Mesendoderm (in vitro differentiated cells): ENCODE measurements around the gene NUTM2E.
"Not testable (repeated sequence)": the region's sequence is repeated elsewhere in the genome, so short reads cannot be mapped to it uniquely, and the experiment has no call there.

Experiments used
- DNase-seq: peaks from one replicate; pipeline ENCODE4 v3.0.0; 2013
- H2AK5ac ChIP-seq: 2 replicates; pipeline ENCODE4 v1.6.1; 2013; ENCODE audit warnings: low read length, inconsistent platforms
- H2BK120ac ChIP-seq: 2 replicates; pipeline ENCODE4 v1.6.1; 2013; ENCODE audit warnings: low read depth, mild to moderate bottlenecking, low read length, moderate library complexity, mixed read lengths
- H2BK15ac ChIP-seq: replicated peaks from 2 replicates; pipeline ENCODE4 v1.6.1; 2013; ENCODE audit warnings: low read depth, mild to moderate bottlenecking, moderate library complexity
- H2BK5ac ChIP-seq: 2 replicates; pipeline ENCODE4 v1.6.1; 2013; ENCODE audit warnings: low read length, inconsistent platforms
- H3K18ac ChIP-seq: 2 replicates; pipeline ENCODE4 v1.6.1; 2013; ENCODE audit warnings: mild to moderate bottlenecking, low read length, mixed read lengths
- H3K23ac ChIP-seq: one replicate; pipeline ENCODE4 v1.6.1; 2013; ENCODE audit warnings: low read length
- H3K27ac ChIP-seq: 2 replicates; pipeline ENCODE4 v1.5.1; 2013; ENCODE audit warnings: low read depth, mild to moderate bottlenecking, inconsistent platforms, low read length, moderate library complexity
- H3K27me3 ChIP-seq: 2 replicates; pipeline ENCODE4 v1.6.1; 2013; ENCODE audit warnings: low read length, control low read depth, mild to moderate bottlenecking, inconsistent platforms; ENCODE audit not compliant: insufficient read depth, poor library complexity
- H3K36me3 ChIP-seq: 2 replicates; pipeline ENCODE4 v1.6.1; 2013; ENCODE audit warnings: low read length, inconsistent platforms; ENCODE audit not compliant: control insufficient read depth, insufficient read depth
- H3K4ac ChIP-seq: one replicate; pipeline ENCODE4 v1.6.1; 2013; ENCODE audit warnings: low read depth, mild to moderate bottlenecking, low read length, moderate library complexity
- H3K4me1 ChIP-seq: 2 replicates; pipeline ENCODE4 v1.6.1; 2013; ENCODE audit warnings: low read depth, low read length, inconsistent platforms; ENCODE audit not compliant: control insufficient read depth
- H3K4me2 ChIP-seq: 2 replicates; pipeline ENCODE4 v1.6.1; 2013; ENCODE audit warnings: low read length
- H3K4me3 ChIP-seq: 2 replicates; pipeline ENCODE4 v1.5.1; 2013; ENCODE audit warnings: mild to moderate bottlenecking, low read length
- H3K56ac ChIP-seq: one replicate; pipeline ENCODE4 v1.6.1; 2013; ENCODE audit warnings: low read length
- H3K79me1 ChIP-seq: 2 replicates; pipeline ENCODE4 v1.6.1; 2013; ENCODE audit warnings: low read length, inconsistent platforms
- H3K79me2 ChIP-seq: 2 replicates; pipeline ENCODE4 v1.6.1; 2013; ENCODE audit warnings: mild to moderate bottlenecking, low read length; ENCODE audit not compliant: control insufficient read depth, insufficient read depth
- H3K9ac ChIP-seq: 2 replicates; pipeline ENCODE4 v1.6.1; 2013; ENCODE audit warnings: low read length, inconsistent platforms
- H4K5ac ChIP-seq: one replicate; pipeline ENCODE4 v1.6.1; 2013; ENCODE audit warnings: low read length
- H4K8ac ChIP-seq: one replicate; pipeline ENCODE4 v1.6.1; 2013; ENCODE audit warnings: low read depth, mild to moderate bottlenecking, control low read depth, low read length, moderate library complexity
- WGBS: extraction: QIAGEN DNeasy Blood & Tissue Kit; methylation state at CpG from one replicate; pipeline ENCODE4 v1.1.7; 2013; ENCODE audit warnings: low lambda C conversion rate, missing lambda C conversion rate; ENCODE audit not compliant: insufficient coverage; ENCODE audit errors: extremely low coverage; 5-methylcytosine and 5-hydroxymethylcytosine counted together

NUTM2E gene

GRCh38 chr10:79816290-79816689 lies 10.2 kb upstream of the NUTM2E start:
- not testable (repeated sequence) for H3K4me3 ChIP-seq, DNase-seq

GRCh38 chr10:79823387-79823786 lies 3.2 kb upstream of the NUTM2E start:
- H4K8ac ChIP-seq, DNase-seq, H3K27me3 ChIP-seq, H4K5ac ChIP-seq, H3K4ac ChIP-seq, H3K56ac ChIP-seq, H3K4me1 ChIP-seq, H2BK120ac ChIP-seq, H3K79me2 ChIP-seq, H2BK15ac ChIP-seq, H3K18ac ChIP-seq, H2BK5ac ChIP-seq, H3K23ac ChIP-seq, H2AK5ac ChIP-seq, H3K9ac ChIP-seq, H3K36me3 ChIP-seq, H3K79me1 ChIP-seq, H3K4me3 ChIP-seq, H3K27ac ChIP-seq, H3K4me2 ChIP-seq: not testable (repeated sequence)
- no CpG with 5 or more reads among the region's 6 CpGs for whole genome bisulfite sequencing

More at GRCh38 chr10:79816290-79816689, 10.2 kb upstream of the NUTM2E start:
- not testable (repeated sequence) for H2BK15ac ChIP-seq, H4K5ac ChIP-seq, H3K4me1 ChIP-seq, H3K27me3 ChIP-seq, H3K9ac ChIP-seq, H2AK5ac ChIP-seq, H3K27ac ChIP-seq, H2BK5ac ChIP-seq, H2BK120ac ChIP-seq, H4K8ac ChIP-seq, H3K79me1 ChIP-seq, H3K4ac ChIP-seq, H3K36me3 ChIP-seq, H3K23ac ChIP-seq, H3K79me2 ChIP-seq, H3K4me2 ChIP-seq, H3K18ac ChIP-seq, H3K56ac ChIP-seq
- no CpG with 5 or more reads among the region's 2 CpGs for WGBS

- H4K5ac ChIP-seq, H3K79me2 ChIP-seq, H3K4me1 ChIP-seq, H3K27me3 ChIP-seq, H3K4ac ChIP-seq, H2BK5ac ChIP-seq, H3K56ac ChIP-seq, H3K4me3 ChIP-seq, H3K79me1 ChIP-seq, H2BK15ac ChIP-seq, H3K27ac ChIP-seq, H4K8ac ChIP-seq, H3K4me2 ChIP-seq, H3K9ac ChIP-seq, H2AK5ac ChIP-seq, H3K23ac ChIP-seq, DNase-seq, H2BK120ac ChIP-seq, H3K36me3 ChIP-seq, H3K18ac ChIP-seq: not testable (repeated sequence)
- no CpG with 5 or more reads among the region's 38 CpGs for WGBS
Measured at GRCh38 chr10:79825587-79826011, 940 bp upstream of the NUTM2E start.

- not testable (repeated sequence) for H3K23ac ChIP-seq, H3K4me3 ChIP-seq, H4K8ac ChIP-seq, H4K5ac ChIP-seq, H2BK5ac ChIP-seq, H2BK15ac ChIP-seq, H3K79me2 ChIP-seq, H3K4me1 ChIP-seq, H3K36me3 ChIP-seq, H3K79me1 ChIP-seq, H3K4me2 ChIP-seq, H3K27me3 ChIP-seq, H2AK5ac ChIP-seq
- H3K56ac ChIP-seq, result peak overlapping the region; percentile 60
- peak overlapping the region; percentile 75 for H3K18ac ChIP-seq
- peak overlapping the region; percentile 78 for H3K27ac ChIP-seq
- peak overlapping the region; percentile 61 for H2BK120ac ChIP-seq
- H3K4ac ChIP-seq, result peak overlapping the region; percentile 36
- peak overlapping the region; percentile 58 for H3K9ac ChIP-seq
- no CpG with 5 or more reads among the region's 44 CpGs for WGBS
- DNase-seq, result peak; percentile 18
Measured at GRCh38 chr10:79826131-79826495, 426 bp upstream of the NUTM2E start.

GRCh38 chr10:79833833-79834232 lies 7.3 kb downstream of the NUTM2E start:
- DNase-seq, H3K79me1 ChIP-seq, H3K27ac ChIP-seq, H4K8ac ChIP-seq, H2BK120ac ChIP-seq, H3K56ac ChIP-seq, H3K79me2 ChIP-seq, H3K4me2 ChIP-seq, H3K4ac ChIP-seq, H2BK15ac ChIP-seq, H2AK5ac ChIP-seq, H3K27me3 ChIP-seq, H3K4me1 ChIP-seq, H3K36me3 ChIP-seq, H4K5ac ChIP-seq, H3K18ac ChIP-seq, H3K9ac ChIP-seq, H3K4me3 ChIP-seq, H3K23ac ChIP-seq, H2BK5ac ChIP-seq: not testable (repeated sequence)
- no CpG with 5 or more reads among the region's 3 CpGs for WGBS

- not testable (repeated sequence) for H3K56ac ChIP-seq, H2AK5ac ChIP-seq, H2BK5ac ChIP-seq, H3K79me2 ChIP-seq, H3K9ac ChIP-seq, H3K4me3 ChIP-seq, H2BK15ac ChIP-seq, H4K8ac ChIP-seq, H4K5ac ChIP-seq, H3K4me1 ChIP-seq, H3K79me1 ChIP-seq, H3K4me2 ChIP-seq, DNase-seq, H3K27me3 ChIP-seq, H2BK120ac ChIP-seq, H3K18ac ChIP-seq, H3K23ac ChIP-seq, H3K27ac ChIP-seq, H3K36me3 ChIP-seq, H3K4ac ChIP-seq
- no CpG with 5 or more reads among the region's 2 CpGs for WGBS
Measured at GRCh38 chr10:79835891-79836290, 9.4 kb downstream of the NUTM2E start.
